GM12801 (cell line): ENCODE data around the gene AASDH.

Experiments used
- CTCF ChIP-seq: IDR thresholded peaks from one replicate; pipeline ENCODE4 v1.5.1; 2011; ENCODE audit warnings: control low read depth; ENCODE audit not compliant: insufficient read length; ENCODE audit errors: extremely low read depth

AASDH gene

GRCh38 chr4:56388306-56388705, 1.0 kb upstream of the AASDH start:
- no peak for TF ChIP-seq CTCF

GRCh38 chr4:56386091-56386490, 1.2 kb downstream of the AASDH start:
- TF ChIP-seq CTCF: no peak

GRCh38 chr4:56375458-56375857, 11.8 kb downstream of the AASDH start:
- no peak for TF ChIP-seq CTCF

GRCh38 chr4:56374956-56375355, 12.3 kb downstream of the AASDH start:
- TF ChIP-seq CTCF: no peak

- TF ChIP-seq CTCF: no peak
Observed at GRCh38 chr4:56372774-56373173, 14.5 kb downstream of the AASDH start.

GRCh38 chr4:56371426-56372220, 15.7 kb downstream of the AASDH start:
- TF ChIP-seq CTCF: no peak

GRCh38 chr4:56370377-56370776, 16.9 kb downstream of the AASDH start:
- TF ChIP-seq CTCF: no peak

GRCh38 chr4:56360071-56360470, 27.2 kb downstream of the AASDH start:
- TF ChIP-seq CTCF: no peak
